ENCODE data around the gene ARHGEF40.

Gene ARHGEF40

GRCh38 chr14:21101802-21102413 is 31.8 kb downstream of the ARHGEF40 start:
- H3K4me1 Mint-ChIP-seq = peaks cover 78% of the 10 kb centered on the region
- no peak for DNase-seq
- H3K4me3 Mint-ChIP-seq = peak overlapping the region; percentile 89
- H3K36me3 Mint-ChIP-seq (ENCODE audit: low read depth) = no peaks in the 10 kb centered on the region
- H3K27me3 Mint-ChIP-seq (ENCODE audit: low read depth, poor library complexity) = no peaks in the 10 kb centered on the region
- no peaks in the 10 kb centered on the region for H3K9me3 Mint-ChIP-seq
- peak overlapping the region; percentile 88 for H3K27ac Mint-ChIP-seq
- TF ChIP-seq, protein P1, sequence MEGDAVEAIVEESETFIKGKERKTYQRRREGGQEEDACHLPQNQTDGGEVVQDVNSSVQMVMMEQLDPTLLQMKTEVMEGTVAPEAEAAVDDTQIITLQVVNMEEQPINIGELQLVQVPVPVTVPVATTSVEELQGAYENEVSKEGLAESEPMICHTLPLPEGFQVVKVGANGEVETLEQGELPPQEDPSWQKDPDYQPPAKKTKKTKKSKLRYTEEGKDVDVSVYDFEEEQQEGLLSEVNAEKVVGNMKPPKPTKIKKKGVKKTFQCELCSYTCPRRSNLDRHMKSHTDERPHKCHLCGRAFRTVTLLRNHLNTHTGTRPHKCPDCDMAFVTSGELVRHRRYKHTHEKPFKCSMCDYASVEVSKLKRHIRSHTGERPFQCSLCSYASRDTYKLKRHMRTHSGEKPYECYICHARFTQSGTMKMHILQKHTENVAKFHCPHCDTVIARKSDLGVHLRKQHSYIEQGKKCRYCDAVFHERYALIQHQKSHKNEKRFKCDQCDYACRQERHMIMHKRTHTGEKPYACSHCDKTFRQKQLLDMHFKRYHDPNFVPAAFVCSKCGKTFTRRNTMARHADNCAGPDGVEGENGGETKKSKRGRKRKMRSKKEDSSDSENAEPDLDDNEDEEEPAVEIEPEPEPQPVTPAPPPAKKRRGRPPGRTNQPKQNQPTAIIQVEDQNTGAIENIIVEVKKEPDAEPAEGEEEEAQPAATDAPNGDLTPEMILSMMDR (IDR thresholded peaks at IDR 0.05) = no peak

DNA sequence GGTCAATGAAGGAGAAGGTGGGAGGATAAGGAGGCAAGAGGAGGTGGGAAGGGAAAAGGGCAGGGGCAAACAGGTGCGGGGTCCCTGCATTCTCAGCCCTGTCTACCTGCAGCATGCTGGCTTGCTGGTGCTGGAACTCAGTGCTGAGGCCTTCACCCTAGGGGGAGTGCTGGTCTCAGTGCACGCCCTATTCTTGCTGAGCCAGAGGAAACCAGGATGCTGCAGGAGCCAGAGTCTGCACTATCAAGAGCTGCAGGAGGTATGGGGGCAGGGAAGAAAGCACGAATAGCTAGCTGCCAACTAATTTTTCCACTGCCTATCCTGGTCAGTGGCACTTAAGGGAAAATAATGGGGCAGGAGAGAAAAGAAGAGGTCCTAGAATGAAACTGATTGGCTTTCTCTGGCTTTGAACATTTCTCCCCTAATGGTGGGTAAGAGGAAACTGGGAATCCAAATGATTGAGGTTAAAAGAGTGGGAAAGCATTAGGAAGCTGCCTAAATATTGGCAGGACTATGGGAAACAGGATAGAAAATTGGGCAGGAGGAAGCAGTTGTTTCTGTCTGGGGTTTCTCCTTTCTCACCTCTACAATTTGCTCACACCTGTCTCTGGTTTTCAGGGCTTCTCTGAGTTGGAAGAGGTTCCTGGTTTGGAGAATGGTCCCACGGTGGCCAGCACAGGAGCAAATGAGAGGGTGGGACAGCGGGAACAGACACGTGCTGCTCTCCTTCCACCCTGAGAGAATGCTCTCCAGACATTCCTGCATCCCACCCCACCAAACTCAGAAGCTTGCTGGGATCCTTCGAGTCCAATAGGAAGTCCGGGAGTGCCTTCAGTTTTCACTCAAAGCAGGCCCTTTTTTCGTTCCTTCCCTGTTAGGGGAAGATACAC is 32.7 kb downstream of the ARHGEF40 start:
- H3K9me3 Mint-ChIP-seq = no peaks in the 10 kb centered on the region
- TF ChIP-seq, protein P1 (IDR thresholded peaks at IDR 0.05) = no peak
- H3K4me1 Mint-ChIP-seq = peaks cover 81% of the 10 kb centered on the region

DNA sequence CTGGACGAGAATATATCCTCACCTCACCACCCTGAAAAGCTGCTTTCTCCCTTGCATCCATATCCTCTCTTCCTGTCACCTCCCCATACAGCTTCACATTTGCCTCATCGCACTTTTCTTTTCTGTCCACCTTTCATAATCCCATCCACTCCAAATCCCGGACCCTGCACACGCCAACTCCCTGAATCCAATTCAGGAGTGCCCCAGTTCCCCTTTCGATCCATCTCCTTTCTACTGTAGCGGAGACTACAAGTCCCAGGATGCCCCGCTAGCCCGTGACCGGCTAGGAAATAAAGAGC is 33.3 kb downstream of the ARHGEF40 start:
- DNase-seq = no peak
- H3K36me3 Mint-ChIP-seq (ENCODE audit: low read depth) = no peaks in the 10 kb centered on the region
- peak overlapping the region; percentile 89 for H3K4me3 Mint-ChIP-seq
- no peaks in the 10 kb centered on the region for H3K9me3 Mint-ChIP-seq
- H3K27me3 Mint-ChIP-seq (ENCODE audit: low read depth, poor library complexity) = no peaks in the 10 kb centered on the region
- H3K27ac Mint-ChIP-seq = peak overlapping the region; percentile 93
- peaks cover 87% of the 10 kb centered on the region for H3K4me1 Mint-ChIP-seq
- TF ChIP-seq, protein P1 (IDR thresholded peaks at IDR 0.05) = no peak

More for the DNA sequence above, 32.7 kb downstream of the ARHGEF40 start:
- Mint-ChIP-seq H3K27ac (peak overlapping the region; percentile 88), H3K36me3 (ENCODE audit: low read depth) (no peaks in the 10 kb centered on the region), H3K4me3 (peak overlapping the region; percentile 89), H3K27me3 (ENCODE audit: low read depth, poor library complexity) (no peaks in the 10 kb centered on the region)
- DNase-seq = no peak

DNA sequence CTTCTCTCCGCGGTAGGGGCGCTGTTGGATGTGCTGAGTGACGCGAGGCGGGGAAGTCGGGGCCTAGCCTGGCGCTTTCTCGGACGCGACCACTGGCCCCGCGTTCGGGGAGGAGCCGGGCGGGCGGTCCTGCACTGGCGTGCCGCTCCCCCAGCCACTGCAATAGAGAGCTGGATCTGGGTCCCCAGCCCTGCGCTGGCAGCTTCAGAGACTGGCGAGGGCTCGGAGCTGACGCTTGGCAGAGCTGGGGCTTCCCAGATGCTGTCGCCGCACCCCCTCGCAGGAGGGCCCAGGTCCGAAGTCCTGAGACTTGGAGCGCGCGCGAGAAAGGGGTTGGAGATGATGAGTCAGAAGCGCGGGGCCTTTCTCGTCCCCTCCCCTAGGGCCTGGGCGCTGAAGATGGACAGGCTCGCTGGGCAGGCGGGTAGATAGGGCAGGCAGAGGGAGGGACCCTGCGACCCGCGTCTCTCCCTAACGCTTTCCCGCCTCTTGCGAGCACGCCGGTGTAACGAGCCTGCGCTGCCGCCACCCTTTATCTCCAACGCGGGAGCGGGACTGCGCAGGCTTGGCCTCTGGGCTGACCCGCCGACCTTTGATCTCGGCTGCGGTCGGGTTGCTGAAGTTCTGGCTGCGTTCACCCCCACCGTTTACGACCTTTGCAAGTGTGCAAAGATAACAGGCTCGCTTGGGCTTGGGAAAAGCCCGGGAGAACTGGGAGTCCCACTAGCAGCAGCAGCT is 33.8 kb downstream of the ARHGEF40 start:
- peaks cover 87% of the 10 kb centered on the region for H3K4me1 Mint-ChIP-seq
- H3K9me3 Mint-ChIP-seq = no peaks in the 10 kb centered on the region
- H3K4me3 Mint-ChIP-seq = peak overlapping the region; percentile 89
- TF ChIP-seq, protein P1 (IDR thresholded peaks at IDR 0.05) = peak; percentile 70
- peak overlapping the region; percentile 93 for H3K27ac Mint-ChIP-seq
- no peaks in the 10 kb centered on the region for H3K27me3 Mint-ChIP-seq (ENCODE audit: low read depth, poor library complexity)
- H3K36me3 Mint-ChIP-seq (ENCODE audit: low read depth) = no peaks in the 10 kb centered on the region
- DNase-seq = peak; percentile 93

GRCh38 chr14:21104448-21105060 is 34.5 kb downstream of the ARHGEF40 start:
- TF ChIP-seq, protein P1 (IDR thresholded peaks at IDR 0.05) = peak; percentile 67
- peak; percentile 65 for DNase-seq
- no peaks in the 10 kb centered on the region for H3K9me3 Mint-ChIP-seq
- no peaks in the 10 kb centered on the region for H3K27me3 Mint-ChIP-seq (ENCODE audit: low read depth, poor library complexity)
- H3K4me3 Mint-ChIP-seq = peak overlapping the region; percentile 89
- peak overlapping the region; percentile 93 for H3K27ac Mint-ChIP-seq
- peaks cover 87% of the 10 kb centered on the region for H3K4me1 Mint-ChIP-seq
- no peaks in the 10 kb centered on the region for H3K36me3 Mint-ChIP-seq (ENCODE audit: low read depth)

Data from nephron progenitor cell (in vitro differentiated cells).